ENCODE results near the gene SCG3.

GRCh38 chr15:51768018-51768417 is 86.7 kb downstream of the SCG3 start:
- TF ChIP-seq CTCF (IDR thresholded peaks at IDR 0.05 in 4 of 5, conservative IDR thresholded peaks at IDR 0.05 in 1 of 5) = no peak
- TF ChIP-seq POLR2A (IDR thresholded peaks at IDR 0.05) = no peak

All from gastrocnemius medialis (tissue), 4 donors.